Stimulated activated CD4-positive, alpha-beta T cell treated with anti-CD3 and anti-CD28 coated beads, Interleukin-12 subunit alpha, Interleukin-12 subunit beta, amount 100 ng/mL, for 48 hours (primary cell): Measurements from ENCODE around the gene TATDN2.

Experiments
- DNase-seq, 3 donors: peaks; one replicate each; pipeline ENCODE4 v3.0.0-alpha.2; 2020; ENCODE audit warnings: low read depth in 2 of 3, low spot score in 1 of 3

TATDN2 gene

GRCh38 chr3:10315101-10315500 is 66.8 kb downstream of the TATDN2 start:
- no peak for DNase-seq

- no peak for DNase-seq
Observed at GRCh38 chr3:10315771-10316344, 67.6 kb downstream of the TATDN2 start.

DNA sequence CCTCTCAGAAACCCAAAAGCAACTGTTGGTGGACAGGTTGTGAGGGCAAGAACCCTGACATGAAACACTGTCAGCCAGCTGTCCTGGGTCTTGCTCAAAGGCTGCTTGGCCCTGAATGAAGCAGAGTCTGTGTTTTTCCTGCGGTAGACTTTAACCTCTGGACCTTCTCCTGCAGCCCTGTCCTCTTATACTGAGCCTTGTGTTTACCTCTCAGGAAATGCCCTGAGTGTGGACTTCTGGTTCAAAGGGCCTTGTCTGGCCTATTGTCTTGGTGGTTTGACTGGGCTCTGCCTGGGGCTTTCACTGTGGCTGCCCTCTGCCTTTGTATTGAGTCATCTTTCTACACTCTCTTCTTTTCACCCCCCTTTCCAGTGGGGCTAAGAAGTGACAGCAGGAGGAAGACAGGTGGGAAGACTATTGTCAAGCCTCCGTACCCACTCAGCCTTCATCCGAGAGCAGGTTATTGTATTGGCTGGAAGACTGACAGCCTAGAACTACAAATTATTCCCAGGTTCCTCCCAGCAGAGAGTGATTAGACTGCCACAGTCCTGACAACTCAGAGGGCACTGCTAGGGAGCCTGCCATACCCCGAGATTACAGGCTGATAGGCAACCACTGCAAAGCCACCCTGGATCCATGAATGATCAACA is 69.2 kb downstream of the TATDN2 start:
- DNase-seq, result no peak

DNA sequence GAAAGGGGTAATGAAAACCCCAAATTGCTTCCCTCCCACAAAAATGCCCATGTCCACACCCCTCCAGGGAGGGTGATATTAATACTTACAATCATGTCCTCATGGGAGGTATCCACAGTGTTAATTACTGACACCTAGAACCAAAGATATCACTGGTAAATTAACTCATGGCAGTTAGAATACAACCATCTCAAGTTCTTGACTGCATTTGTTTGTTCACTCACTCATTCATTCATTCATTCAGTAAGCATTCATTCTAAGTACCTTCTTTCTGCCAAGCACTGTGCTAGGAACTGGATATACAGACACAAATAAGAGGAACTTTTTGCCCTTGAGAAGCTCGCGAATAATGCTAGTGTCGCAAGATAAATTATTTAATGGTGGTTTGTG is 69.7 kb downstream of the TATDN2 start:
- DNase-seq, result no peak

DNA sequence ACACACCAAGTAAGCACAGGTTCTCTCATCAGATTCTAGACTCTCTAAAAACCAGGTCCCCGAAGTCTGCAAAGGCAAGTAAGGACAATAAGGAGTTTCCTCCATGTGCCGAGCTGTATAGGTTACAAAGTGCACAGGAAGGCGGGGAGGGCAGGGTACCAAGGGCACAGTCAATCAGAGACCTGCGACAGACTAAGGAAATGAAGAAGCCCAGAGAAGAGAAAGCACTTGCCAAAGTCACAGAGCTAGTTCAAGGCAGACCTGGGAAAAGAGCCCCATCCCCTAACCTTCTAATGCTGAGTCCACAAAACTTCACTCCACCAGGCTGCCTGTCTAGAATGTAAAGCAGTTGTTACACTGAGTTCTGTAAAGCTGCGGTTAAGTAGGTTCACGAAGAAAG is 71.0 kb downstream of the TATDN2 start:
- DNase-seq, result no peak

GRCh38 chr3:10319804-10320203 is 71.5 kb downstream of the TATDN2 start:
- no peak for DNase-seq

DNA sequence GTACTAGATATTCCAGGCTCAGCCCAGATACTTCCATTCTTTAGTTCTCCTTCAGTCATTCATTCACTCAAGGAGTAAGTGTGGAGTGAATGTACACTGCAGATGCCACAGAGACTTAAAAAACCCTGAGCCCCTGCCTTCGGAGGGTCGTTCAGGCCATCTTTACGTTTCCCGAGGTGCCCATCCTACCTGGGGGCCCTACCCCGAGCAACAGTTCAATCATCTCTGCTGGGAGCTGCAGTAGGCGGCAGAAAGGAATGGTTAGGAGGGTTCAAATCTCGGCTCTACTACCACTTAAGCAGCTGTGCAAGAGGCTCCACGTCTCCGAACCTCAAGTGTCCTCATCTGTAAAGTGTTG is 72.0 kb downstream of the TATDN2 start:
- DNase-seq, result no peak

- DNase-seq, result no peak
Observed at GRCh38 chr3:10321630-10322351, 73.5 kb downstream of the TATDN2 start.

DNA sequence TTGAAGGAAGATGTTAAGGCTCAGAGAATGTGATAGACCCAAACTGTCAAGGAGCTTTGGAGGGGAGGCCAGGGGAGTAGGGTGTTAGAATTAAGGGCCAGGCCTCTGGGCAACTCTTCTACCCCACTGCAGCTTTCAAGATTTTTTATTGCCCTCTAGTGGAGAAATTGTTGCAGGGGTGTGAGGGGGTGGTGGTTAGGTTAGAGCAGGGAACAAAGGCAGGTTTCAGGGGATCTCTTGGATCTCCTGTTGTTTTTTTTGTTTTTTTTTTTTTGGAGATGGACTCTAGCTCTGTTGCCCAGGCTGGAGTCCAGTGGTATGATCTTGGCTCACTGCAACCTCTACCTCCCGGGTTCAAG is 74.1 kb downstream of the TATDN2 start:
- DNase-seq, result peak in 1 of 3 donors; percentile 38

- DNase-seq, result no peak
Observed at GRCh38 chr3:10327592-10327991, 79.3 kb downstream of the TATDN2 start.

DNA sequence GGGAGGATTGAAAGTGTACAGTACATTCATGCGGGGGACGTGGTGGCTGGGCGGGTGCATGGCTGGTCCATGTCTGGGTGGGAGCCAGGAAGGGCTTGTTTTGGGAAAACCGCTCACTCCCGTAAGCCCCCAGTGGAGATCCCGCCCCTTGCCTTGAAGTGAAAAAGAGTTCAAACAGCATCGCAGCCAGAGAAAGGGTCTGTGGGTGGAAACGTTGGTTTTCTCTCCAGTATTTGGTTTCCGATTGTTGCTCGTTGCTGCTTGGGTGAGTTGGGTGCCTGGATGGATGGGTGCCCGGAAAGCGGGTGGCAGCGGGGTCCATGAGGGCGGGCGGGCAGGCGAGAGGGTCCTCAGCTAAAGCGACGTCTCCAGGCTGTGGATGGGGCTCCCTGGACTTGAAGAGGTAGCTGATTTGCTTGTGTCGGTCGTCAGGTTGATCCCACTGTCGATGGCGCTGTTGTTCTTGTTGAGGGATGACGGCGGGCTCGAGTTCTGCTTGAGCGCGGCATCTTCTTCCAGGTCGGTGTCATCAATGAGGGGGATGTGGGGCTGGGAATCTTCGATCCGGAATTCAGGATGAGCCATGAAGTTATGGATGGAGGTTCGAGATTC is 80.3 kb downstream of the TATDN2 start:
- DNase-seq, result no peak

GRCh38 chr3:10329495-10330015 is 81.3 kb downstream of the TATDN2 start:
- DNase-seq, result no peak

GRCh38 chr3:10330319-10330718 is 82.1 kb downstream of the TATDN2 start:
- DNase-seq, result no peak
